22Rv1 (cell line): ENCODE results near the gene POPDC3.

Experiments
- H3K27ac ChIP-seq: fragments of 450-650 bp; 2 replicates; pipeline ENCODE4 v1.5.1; 2017
- ZFX ChIP-seq: fragments of 450-650 bp; IDR thresholded peaks from 2 replicates; pipeline ENCODE4 v1.6.1; 2017; ENCODE audit warnings: antibody characterized with exemption, borderline replicate concordance
- TF ChIP-seq, protein P1 (sequence below): fragments of 450-650 bp; IDR thresholded peaks from 2 replicates; pipeline ENCODE4 v1.5.1; 2017; ENCODE audit warnings: mild to moderate bottlenecking

POPDC3 gene

DNA sequence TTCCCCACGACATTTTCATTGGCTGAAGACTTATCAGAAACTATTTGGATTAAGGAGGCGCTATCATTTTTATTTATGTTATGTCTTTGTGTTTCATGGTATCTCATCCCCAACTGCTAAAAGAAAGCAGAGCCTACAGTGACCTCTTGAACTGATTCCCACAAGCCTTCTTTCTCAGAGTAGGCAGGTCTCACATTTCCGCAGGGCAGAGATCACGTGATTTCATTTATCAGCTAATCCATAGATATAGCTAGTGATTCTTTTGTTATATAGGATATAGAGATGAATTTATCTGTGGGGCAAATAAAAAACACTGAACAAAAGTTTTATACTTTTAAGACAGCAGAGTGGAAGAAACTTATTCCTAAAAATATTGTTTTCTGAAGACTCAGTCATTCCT, 25.0 kb upstream of the POPDC3 start:
- no peak for TF ChIP-seq ZFX
- H3K27ac ChIP-seq = no peak overlapping the region

DNA sequence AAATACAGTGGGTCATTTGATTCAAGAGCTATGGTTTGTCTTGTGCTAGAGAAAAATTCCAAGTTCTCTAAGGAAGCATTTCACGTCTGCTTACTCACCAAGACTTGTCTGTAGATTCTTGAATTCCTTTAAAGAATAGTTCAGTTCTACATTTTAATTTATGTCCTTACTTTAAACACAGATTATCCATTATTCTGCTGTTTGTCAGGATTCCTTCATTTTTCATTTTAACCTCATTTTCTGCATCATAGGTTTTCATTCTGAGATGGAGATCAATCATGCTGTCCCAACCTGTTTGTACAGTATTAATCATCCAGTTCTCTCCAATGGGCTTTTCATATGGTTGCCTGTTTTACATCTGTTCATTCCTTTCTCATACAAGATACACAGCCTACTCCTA, 24.5 kb upstream of the POPDC3 start:
- TF ChIP-seq, protein P1, sequence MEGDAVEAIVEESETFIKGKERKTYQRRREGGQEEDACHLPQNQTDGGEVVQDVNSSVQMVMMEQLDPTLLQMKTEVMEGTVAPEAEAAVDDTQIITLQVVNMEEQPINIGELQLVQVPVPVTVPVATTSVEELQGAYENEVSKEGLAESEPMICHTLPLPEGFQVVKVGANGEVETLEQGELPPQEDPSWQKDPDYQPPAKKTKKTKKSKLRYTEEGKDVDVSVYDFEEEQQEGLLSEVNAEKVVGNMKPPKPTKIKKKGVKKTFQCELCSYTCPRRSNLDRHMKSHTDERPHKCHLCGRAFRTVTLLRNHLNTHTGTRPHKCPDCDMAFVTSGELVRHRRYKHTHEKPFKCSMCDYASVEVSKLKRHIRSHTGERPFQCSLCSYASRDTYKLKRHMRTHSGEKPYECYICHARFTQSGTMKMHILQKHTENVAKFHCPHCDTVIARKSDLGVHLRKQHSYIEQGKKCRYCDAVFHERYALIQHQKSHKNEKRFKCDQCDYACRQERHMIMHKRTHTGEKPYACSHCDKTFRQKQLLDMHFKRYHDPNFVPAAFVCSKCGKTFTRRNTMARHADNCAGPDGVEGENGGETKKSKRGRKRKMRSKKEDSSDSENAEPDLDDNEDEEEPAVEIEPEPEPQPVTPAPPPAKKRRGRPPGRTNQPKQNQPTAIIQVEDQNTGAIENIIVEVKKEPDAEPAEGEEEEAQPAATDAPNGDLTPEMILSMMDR = no peak
- no peak for TF ChIP-seq ZFX
- H3K27ac ChIP-seq = no peak overlapping the region

- TF ChIP-seq, protein P1 = no peak
- no peak for TF ChIP-seq ZFX
- no peak overlapping the region for H3K27ac ChIP-seq
These were observed 22.7 kb upstream of the POPDC3 start for GRCh38 chr6:105202486-105202885.

DNA sequence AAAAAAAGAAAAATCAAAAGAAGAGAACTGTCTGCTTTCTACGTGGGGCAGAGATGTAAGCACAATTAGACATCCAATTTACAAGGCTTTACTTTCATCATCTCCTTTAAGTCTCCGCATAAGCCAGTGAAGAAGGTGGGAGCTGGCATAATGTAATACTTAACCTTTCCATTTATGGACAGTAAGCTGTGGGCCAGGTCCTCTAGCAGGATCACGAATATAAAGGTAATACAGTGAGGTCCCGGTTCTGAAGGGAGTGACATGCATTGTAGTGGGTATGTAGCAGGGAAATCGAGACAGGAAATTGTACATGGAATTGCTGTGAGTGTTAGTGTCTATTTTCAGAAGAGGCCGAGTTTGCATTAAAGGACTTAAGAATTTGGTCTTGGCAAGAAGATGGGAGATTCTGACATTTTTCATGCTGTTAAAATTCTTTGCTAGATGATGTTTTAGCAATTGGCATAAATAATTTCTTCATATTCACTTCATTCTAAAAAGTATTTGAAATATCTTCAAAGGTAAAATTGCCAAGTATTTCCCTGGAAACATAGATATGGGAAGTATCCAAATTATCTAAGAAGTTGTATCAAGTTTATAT, 20.4 kb upstream of the POPDC3 start:
- TF ChIP-seq ZFX = no peak
- TF ChIP-seq, protein P1 = no peak
- no peak overlapping the region for H3K27ac ChIP-seq

DNA sequence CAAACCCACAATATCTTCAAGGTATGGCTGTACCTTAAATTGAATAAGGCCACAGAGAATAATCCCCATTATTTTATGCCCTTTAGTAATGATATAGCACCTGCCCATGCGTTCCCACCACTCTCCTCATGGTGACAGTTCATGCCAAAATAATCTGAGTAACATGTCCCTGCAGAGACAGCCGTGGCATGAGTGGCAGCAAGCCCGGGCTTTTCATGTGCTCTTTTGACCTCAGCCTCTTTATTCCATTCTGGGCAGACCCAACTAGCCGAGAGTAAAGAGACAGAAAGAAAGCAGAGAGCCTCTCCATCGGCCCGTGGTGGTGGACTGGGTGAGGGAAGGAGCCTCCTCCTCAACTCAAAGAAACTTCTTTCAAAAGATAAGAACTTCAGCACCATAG, 19.9 kb upstream of the POPDC3 start:
- TF ChIP-seq ZFX = no peak
- TF ChIP-seq, protein P1 = no peak

DNA sequence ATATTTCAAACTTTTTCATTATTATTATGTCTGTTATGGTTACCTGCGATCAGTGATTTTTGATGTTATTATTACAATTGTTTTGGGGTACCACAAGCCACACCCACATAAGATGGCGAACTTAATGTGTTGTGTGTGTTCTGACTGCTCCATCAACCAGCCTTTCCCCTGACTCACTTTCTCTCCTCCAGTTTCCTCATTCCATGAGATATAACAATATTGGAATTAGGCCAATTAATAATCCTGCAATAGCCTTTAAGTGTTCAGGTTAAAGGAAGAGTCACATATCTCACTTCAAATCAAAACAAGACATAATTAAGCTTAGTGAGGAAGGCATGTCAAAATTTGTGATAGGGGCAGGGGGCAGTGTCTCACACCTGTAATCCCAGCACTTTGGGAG, 16.3 kb upstream of the POPDC3 start:
- TF ChIP-seq ZFX = no peak
- TF ChIP-seq, protein P1 = no peak

More for the DNA sequence above, 19.9 kb upstream of the POPDC3 start:
- H3K27ac ChIP-seq = no peak overlapping the region

DNA sequence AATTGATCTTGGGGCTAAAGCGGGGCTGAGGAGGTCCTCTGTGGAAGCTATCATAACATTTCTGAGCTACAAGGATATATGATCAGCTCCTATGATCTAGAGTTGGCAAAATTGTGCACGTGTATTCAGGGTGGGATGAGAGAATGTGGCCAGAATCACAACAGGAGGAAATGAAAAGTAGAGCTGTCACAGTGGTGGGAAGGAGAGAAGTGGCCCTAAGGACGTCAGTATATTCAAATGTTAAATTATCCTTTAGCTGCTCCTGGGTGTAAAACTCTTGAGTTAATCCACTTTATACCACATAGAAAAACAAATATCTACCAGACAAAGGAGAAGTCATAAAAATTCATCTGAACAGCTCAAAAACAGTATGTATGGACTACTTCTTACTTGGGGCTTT, 14.8 kb upstream of the POPDC3 start:
- no peak overlapping the region for H3K27ac ChIP-seq
- TF ChIP-seq, protein P1 = no peak
- TF ChIP-seq ZFX = no peak

More for the DNA sequence above, 16.3 kb upstream of the POPDC3 start:
- no peak overlapping the region for H3K27ac ChIP-seq

DNA sequence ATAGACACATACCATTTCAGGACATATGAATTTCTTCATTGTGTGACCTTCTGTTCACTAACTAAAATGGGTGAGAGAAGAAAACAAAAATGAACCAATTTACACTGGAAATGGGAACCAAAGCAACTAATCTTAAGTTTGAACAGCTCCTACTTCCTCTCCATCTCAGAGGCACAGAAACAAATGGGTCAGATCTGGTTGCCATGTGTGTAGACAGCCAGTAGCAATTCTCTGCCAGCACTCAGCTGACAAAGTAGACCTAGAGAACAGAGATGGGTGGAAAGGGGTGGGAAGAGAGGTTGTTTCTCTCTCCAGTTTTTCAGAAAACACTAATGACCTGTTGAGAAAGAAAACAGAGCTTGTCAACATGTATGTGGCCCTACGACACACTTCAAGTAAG, 14.3 kb upstream of the POPDC3 start:
- no peak overlapping the region for H3K27ac ChIP-seq
- TF ChIP-seq, protein P1 = no peak
- no peak for TF ChIP-seq ZFX
